Posterior vena cava (tissue), 2 donors: ENCODE measurements around the gene TACC3. TPM values are rescaled to one million over a fixed set of nuclear protein-coding genes. Genes with fewer than 3 reads are reported as not detected.

Experiments
- DNase-seq: peaks from one replicate; pipeline ENCODE4 v3.0.0-alpha.2; 2020; ENCODE audit warnings: low spot score
- intact Hi-C, 2 donors: fragments of 100-400 bp; cut with DNase I; formaldehyde crosslinking; loops; one replicate each; pipeline versions ENCODE4 v1.14.1 to v1.14.2; 2022 to 2023
- total RNA-seq, 2 donors: library from RNA; stranded (reverse); fragmentation: NEBNext Ultra II Directional; extraction: Animal tissue kit (Norgen Biotek cat#: 25700); gene quantifications; one replicate each; pipeline ENCODE4 v1.2.1, GENCODE V29; 2021
- donor health status: DM: yes; HTN: yes; CAD: no.
- donor health status: DM: yes; HTN: yes; CAD: no.

Gene TACC3
- total RNA-seq, 2 donors from 2014 or later, result 5.2 to 9.3 TPM

- intact Hi-C loops, result no loop called here
- DNase-seq, result no peak
Measured at GRCh38 chr4:1752284-1753041, 31.1 kb downstream of the TACC3 start.

GRCh38 chr4:1753294-1753696, 32.0 kb downstream of the TACC3 start:
- no peak for DNase-seq
- intact Hi-C loops, result no loop called here

GRCh38 chr4:1753697-1754311, 32.5 kb downstream of the TACC3 start:
- no peak for DNase-seq
- intact Hi-C loops, result no loop called here

- no peak for DNase-seq
- intact Hi-C loops, result no loop called here
Measured at GRCh38 chr4:1754336-1754735, 33.0 kb downstream of the TACC3 start.

- intact Hi-C loops, result no loop called here
Measured at GRCh38 chr4:1755297-1755696, 34.0 kb downstream of the TACC3 start.

GRCh38 chr4:1756079-1756478, 34.8 kb downstream of the TACC3 start:
- intact Hi-C loops, result no loop called here
- DNase-seq, result no peak

More at GRCh38 chr4:1755297-1755696, 34.0 kb downstream of the TACC3 start:
- no peak for DNase-seq

- intact Hi-C loops, result no loop called here
- no peak for DNase-seq
Measured at GRCh38 chr4:1756893-1757779, 35.8 kb downstream of the TACC3 start.

- DNase-seq, result no peak
- intact Hi-C loops, result no loop called here
Measured at GRCh38 chr4:1757836-1758235, 36.5 kb downstream of the TACC3 start.

- intact Hi-C loops, result no loop called here
- no peak for DNase-seq
Measured at GRCh38 chr4:1758306-1759121, 37.2 kb downstream of the TACC3 start.

- intact Hi-C loops, result no loop called here
- DNase-seq, result no peak
Measured at GRCh38 chr4:1759170-1759817, 38.0 kb downstream of the TACC3 start.

- DNase-seq, result no peak
- intact Hi-C loops, result no loop called here
Measured at GRCh38 chr4:1759818-1760223, 38.5 kb downstream of the TACC3 start.

GRCh38 chr4:1760521-1761071, 39.3 kb downstream of the TACC3 start:
- intact Hi-C loops, result no loop called here
- no peak for DNase-seq

GRCh38 chr4:1761130-1761689, 39.9 kb downstream of the TACC3 start:
- DNase-seq, result no peak
- intact Hi-C loops, result no loop called here

GRCh38 chr4:1762264-1763010, 41.1 kb downstream of the TACC3 start:
- no peak for DNase-seq
- intact Hi-C loops, result no loop called here

GRCh38 chr4:1763070-1763549, 41.8 kb downstream of the TACC3 start:
- intact Hi-C loops, result no loop called here
- DNase-seq, result no peak

GRCh38 chr4:1763550-1764080, 42.3 kb downstream of the TACC3 start:
- DNase-seq, result no peak
- intact Hi-C loops, result no loop called here

GRCh38 chr4:1764670-1765069, 43.3 kb downstream of the TACC3 start:
- no peak for DNase-seq
- intact Hi-C loops, result no loop called here
